Stimulated activated CD4-positive, alpha-beta T cell treated with anti-CD3 and anti-CD28 coated beads, Interleukin-1b, Interleukin-23, amount 100 ng/mL, for 48 hours (primary cell): ENCODE data around the gene VCP.
"Not testable (repeated sequence)": the region's sequence is repeated elsewhere in the genome, so short reads cannot be mapped to it uniquely, and the experiment has no call there.

Source experiments
- DNase-seq: peaks from one replicate; pipeline ENCODE4 v3.0.0-alpha.2; 2020

Gene VCP

DNA sequence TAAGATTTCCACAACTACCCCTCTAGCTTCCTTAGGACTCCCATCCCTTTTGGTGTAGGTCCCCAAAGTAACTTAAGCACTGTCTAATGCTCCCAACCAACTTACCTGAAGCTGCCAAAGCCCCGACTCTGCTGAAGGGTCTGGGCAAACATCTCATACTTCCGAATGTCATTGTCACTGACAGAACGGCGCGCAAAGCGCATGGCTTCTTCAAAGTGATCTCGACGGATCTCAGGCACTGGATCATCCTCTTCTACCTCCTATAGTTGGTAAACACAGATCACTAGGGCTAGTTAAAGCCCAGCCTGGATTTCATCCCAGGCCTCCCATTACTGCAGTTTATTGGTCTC is 15.2 kb downstream of the VCP start:
- DNase-seq, result no peak

DNA sequence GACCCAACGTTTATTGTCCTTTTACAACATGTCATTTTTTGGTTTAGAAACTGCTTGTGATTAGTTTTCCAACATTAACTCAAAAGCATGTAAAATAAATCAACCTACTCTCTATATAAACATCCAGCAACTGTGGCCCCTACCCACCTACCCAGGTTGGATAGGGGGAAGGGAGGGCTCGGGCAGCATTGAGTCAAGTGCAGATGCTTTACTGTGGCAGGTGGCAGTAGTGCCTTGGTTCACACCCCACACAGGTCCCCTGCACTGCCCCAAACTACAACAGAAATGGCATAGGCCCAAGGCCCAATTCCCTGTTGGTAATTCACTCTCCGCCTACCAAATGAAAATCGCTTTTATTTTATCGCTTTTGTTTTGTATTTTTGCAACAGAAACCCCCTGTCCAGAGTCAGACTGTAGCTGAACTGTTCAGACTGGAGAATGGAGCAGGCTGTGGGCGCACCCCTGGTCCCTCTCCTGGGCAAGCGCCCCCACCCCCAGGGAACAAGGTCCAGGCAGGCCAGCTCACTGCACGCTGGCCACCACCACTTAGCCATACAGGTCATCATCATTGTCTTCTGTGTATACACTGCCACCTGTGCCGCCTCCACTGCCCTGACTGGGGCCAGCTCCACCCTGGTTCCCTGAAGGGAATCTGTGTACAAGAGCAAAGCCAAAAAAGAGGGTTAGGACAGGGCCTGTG is 15.7 kb downstream of the VCP start:
- DNase-seq, result no peak

DNA sequence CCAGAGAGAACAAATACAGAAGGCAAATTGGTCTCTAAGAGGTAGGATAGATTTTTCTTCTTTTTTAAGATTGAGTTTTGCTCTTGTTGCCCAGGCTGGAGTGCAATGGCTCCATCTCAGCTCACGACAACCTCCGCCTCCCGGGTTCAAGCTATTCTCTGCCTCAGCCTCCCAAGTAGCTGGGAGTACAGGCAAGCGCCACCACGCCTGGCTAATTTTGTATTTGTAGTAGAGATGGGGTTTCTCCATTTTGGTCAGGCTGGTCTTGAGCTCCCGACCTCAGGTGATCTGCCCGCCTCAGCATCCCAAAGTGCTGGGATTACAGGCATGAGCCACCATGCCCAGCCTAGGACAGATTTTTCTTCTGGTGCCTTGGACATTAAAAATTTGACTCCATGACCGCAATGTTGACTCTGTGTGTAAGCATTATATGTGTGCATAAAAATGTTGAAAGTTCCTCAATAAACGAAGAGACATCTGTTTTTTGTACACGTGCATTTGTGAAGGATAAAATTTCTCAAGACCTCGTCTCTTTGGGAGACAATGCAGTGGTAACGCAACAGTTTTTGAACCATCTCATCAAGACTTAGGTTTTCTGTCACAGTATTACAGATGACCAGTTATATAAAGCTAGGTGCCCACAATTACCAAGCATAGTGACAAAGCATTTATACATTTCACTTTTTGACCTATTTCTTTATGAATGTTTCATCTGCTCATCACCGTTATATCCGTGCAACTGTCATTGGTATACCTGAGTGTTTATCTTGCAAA is 17.4 kb downstream of the VCP start:
- no peak for DNase-seq

DNA sequence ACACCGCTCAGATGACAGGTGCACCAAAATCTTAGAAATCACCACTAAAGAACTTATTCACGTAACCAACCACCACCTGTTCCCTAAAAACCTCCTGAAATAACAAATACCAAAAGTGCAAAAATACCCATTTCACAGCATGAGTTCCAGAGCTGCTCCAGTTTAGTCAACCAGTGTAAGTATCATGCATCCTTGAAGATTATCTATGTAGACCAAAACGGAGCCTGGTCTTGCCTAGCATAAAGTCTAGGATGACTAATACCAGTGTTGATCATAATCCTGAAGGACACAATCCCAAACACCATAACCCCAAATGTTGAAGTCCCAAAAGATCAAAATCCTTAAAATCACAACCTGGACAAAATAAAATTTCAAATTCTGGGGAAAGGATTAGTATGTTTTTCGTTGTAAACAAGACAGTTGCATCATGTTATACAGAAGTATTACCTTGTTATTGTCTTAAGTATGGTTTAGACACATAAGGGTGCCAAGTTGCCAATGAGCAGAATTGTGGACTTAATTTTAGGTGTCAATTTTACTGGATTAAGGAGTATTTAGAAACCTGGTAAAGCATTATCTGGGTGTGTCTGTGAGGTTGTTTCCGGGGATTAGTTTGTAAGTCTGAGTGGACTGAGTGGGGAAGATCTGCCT is 18.1 kb downstream of the VCP start:
- no peak for DNase-seq

DNA sequence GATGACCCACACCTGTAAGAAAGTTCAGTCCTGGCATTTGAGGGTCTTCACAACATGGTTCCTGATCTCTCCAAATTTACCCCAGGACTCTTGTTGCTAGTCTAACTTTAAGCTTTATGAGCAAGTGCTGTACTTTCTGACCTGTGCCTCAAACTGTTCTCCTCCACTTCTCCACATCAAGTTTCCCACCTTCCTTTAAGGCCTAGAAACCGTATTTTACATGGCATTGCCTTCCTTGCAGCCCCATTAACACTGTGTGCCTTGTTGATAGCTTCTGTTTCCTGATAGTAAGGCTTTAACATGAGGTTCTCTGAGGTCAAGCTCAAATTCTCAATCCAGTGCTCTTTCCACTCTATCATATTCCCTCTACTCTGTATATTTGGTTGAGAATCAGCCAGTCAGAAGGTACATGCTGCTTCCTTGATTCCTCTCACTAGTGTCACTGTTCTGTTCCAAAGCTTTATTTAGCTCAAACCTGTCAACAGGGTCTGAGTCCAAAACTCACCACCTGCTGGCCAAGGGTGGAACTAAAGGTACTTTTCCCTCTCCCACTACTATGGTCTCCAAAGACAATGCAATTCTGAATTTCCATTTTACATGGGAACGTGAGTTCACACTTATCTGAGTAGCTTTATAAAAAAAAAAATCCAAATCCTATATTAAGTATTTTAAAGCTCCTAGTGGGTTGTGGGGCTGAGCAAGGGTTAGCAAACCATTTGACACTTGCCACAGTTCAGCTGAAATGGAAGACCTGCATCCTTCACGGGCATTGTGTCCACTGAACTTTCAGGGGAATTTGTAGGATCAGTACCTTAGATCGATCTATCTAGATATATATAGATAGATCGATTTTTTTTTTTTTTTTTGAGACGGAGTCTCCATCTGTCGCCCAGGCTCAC is 21.1 kb downstream of the VCP start:
- DNase-seq, result peak; percentile 34

DNA sequence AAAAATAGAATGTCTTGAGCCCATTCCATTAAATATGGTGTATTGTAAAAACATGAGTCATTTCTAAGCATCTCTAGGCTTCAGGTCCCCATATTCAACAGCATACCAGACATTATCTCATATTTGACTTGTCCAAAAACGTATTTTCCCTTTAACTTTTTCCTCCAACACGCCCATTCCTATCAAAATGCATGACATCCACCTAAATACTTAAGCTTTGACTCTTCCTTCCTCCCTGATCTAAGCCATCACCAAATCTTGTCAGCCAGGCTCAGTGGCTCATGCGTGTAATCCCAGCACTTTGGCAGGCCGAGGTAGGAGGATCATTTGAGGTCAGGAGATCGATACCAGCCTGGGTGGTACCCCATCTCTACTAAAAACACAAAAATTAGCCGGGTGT is 23.9 kb downstream of the VCP start:
- DNase-seq, result no peak

DNA sequence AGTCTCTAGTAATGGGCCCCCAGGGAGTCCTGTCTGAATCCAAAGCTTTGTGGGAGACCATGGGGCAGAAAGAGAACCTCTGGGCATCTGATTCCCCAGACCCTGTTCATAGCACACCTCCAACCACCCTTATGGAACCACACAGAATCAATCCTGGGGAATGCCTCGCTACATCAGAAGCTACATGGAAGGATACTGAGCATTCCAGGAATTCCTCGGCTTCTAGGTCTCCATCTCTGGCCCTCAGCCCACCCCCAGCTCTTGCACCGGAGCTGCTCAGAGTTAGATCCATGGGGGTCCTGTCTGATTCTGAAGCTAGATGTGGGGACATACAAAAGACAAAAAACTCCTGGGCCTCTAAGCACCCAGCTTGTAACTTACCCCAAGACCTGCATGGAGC is 28.4 kb downstream of the VCP start:
- DNase-seq, result no peak

DNA sequence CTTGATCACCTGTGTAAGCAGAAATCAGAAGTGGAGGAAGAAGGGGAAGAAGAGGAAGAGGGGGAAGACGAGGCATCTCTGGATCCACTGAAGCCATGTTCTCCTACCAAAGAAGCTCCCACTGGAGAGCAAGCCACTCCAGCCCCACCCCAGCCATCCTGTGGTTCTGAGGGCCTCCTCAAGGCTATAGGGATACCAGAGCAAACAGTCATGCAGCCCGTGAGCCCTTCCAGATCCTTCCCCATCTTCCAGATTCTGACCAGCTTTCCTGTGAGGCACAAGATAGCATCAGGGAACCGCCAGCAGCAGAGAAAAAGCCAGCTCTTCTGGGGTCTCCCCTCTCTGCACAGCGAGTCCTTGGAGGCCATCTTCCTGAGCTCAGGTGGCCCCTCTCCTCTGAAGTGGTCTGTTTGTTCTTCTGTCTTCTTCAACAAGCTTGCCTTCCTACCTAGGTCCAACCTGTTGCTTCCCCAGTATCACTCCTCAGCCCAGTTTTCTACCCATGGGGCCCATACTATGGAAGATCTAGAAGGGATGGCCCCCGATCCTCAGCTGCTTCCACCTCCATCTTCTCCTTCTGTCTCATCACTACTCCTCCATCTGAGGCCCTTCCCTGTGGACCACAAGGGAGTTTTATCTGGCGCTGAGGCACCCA is 29.4 kb downstream of the VCP start:
- DNase-seq, result no peak

DNA sequence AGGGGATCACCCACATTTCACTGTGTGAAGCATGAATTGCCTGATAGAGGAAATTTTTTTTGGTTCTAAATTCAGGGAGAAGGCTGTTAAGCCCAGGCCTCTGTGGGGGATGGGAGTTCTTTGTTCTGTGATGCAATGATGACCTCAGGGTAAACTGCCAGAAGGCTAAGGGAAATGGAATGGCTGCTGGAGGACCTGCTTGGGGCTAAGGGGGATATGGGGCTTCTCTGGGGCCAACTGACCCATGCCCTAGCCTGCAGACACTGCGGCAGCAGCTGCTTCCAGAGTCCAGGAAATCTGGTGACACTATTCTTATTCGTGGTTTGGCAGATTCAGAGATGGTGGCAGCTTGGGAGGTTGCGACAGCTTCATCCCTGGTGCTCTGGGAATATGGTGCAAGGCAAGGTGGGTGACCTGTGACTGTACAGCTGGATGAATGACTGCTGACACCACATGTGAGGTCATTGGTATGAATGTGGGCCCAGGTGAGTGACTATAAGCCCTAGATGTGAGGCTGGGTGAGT is 30.3 kb downstream of the VCP start:
- no peak for DNase-seq

DNA sequence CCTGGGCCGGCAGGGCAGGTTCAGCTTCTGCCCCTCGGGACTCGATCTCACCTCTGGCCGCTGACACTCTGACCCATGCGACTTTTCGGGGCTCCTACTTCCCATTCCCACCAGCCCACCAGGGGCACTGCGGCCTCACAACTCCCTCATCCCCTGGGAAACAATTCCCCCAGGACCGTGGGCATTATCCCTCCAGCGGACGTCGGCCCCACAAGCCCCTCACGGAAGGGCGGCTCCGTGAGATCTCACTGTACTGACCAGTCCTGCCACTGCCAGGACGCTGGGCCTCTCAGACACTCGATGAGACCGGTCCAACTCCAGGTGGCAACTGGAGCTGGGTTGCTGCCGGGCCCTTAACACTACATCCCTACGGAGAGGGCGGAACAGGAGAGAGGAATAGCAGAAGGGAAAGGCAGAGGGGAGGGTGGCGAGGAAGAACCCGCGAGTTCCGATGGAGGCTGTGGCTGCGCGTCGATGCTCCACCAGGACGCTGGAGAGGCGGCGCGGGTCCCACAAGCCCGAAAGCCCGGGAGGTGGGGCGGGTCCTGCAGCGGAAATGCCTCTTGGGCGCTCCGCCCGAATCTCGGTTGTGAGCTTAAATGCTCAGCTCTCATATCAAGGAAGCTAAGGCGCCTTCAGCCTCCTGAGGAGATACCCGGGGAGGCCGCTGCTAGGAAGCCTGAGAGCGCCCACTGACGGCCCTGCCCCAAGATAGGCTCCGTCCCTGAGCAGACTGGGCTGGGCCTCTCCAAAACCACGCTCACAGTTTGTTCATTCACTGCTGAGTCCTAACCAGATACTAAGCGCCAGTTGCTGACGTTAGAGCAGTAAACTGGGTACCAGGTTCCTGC is 36.3 kb downstream of the VCP start:
- DNase-seq, result peak; percentile 51

DNA sequence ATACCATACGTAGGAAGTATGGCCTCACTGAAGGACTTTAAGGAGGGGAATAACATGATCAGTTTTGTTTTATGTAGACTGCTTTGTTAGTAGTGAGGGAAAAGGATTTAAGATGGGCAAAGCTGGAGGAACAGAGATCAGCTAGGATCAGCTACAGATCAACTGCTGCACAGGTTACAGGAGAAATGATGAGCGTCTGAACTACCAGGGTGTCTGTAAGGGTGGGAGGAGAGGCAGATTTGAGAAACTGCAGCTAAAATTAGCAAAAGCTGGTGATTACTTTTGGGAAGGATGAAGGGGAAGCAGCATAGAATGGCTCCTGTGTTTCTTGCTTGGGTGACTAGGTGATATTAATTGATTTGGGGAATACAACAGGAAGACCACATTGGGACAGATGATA is 39.3 kb downstream of the VCP start:
- no peak for DNase-seq

DNA sequence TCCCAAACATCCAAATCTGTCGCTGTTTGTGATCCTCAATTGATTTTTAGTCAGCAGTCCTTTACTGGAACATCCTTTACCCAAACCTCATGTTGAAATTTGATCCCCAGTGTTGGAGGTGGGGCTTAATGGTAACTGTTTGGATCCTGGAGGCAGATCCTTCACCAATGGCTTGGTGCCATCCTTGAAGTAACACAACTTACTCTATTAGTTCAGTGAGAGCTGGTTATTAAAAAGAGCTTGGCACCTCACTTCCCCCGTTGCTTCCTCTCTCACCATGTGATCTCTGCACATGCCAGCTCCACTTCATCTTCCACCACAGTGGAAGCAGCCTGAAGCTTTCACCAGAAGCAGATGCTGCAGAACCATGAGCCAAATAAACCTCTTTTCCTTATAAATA is 42.6 kb downstream of the VCP start:
- no peak for DNase-seq

DNA sequence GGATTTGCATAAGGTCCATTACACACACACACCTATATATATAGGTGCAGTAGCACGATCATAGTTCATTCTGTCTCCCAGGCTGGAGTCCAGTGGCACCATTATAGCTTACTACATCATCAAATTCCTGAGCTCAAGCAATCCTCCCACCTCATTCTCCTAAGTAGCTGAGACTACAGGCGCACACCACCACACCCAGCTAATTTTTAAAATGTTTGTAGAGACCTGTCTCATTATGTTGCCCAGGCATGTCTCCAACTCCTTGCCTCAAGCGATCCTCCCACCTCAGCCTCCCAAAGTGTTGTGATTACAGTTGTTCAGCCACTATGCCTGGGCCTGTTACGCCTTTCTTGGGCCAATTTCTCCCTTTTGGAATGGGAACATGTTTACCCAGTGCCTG is 43.2 kb downstream of the VCP start:
- DNase-seq, result no peak

DNA sequence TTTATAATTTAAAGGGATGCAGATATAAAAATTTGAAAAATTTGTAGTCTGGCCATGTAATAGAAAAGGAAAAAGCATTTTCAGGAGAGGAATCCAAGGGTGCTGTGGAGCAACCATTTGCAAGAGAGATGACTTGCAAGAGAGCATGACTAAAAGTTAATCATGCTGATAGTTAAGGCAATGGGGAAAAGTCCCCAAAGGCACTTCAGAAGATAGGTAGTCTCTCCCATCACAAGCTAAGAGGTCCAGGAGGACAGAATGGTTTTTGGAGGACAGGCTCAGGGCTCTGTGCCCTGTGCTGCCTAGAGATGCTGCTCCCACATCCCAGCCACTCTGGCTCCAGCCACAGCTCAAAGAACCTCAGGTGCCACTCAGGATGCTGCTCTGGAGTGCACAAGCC is 44.1 kb downstream of the VCP start:
- DNase-seq, result no peak

DNA sequence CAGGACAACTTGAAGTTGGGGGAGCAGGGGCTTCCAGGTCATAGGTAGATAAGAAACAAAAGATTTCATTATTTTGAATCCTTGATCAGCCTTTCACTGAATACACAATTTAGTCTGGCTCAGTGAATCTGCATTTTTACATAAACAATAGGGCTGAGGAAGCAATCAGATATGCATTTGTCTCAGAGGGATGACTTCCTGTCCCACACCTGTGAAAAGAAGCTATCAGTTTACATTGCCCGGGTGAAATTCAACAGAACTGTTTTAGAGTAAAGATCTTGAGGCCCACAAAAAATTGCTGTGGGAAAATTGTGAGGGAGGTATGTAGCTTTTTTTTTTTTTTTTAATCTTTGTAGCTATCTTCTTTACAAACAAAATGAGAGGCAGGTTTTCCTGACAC is 44.6 kb downstream of the VCP start:
- DNase-seq, result no peak

DNA sequence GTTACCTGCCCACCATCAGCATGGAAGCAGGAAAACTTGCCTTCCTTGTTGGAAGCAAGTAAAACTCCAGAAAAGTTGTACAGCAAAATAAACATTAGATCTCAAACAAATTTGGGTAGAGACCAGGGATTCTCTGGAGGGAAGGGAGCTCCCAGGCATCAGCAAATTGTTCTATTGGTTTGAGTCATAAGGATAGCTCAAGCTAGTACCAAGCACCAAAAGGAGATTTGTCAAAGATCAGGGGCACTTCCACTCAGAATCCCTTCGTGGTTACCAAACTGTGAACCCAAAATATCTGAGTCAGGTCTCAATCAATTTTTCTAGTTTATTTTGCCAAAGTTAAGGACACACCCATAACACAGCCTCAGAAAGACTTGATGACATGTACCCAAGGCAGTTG is 45.1 kb downstream of the VCP start:
- DNase-seq, result no peak

DNA sequence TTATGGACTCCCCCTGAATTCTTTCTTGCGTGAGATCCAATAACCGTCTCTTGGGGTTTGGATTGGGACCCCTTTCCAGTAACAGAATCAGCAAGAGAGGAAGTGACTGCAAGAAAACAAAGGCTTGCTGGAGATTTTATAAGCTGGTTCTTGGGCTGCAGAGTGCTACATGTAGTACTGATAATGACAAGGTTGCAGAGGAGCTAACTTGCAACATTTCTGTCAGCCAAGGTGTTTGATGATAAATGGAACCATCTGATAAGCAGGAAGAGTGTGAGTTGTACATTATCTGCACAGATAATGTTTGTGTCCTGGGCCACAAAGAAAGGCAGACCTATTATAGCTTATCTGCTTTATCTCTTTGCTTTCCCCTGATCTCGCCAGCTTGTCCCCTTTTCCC is 45.8 kb downstream of the VCP start:
- no peak for DNase-seq

DNA sequence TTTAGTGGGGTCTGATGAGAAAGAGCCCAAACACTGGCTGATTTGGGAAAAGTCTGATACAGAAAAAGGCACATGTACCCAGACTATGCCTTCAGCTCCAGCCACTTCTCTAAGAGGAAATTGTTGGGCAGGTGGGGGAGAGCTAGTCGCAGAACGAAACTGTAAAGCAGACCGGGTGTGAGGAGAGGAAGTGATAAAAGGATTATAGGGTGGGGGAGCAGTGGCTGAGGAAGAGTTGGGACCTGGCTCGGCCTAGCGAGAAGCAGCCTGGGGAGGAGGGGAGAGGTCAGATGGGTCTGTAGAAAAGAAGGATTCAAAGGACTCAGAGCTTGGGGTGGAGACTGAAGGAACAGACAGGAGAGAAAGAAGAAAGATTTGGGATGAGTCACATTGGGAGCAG is 49.0 kb downstream of the VCP start:
- DNase-seq, result not testable (repeated sequence)

DNA sequence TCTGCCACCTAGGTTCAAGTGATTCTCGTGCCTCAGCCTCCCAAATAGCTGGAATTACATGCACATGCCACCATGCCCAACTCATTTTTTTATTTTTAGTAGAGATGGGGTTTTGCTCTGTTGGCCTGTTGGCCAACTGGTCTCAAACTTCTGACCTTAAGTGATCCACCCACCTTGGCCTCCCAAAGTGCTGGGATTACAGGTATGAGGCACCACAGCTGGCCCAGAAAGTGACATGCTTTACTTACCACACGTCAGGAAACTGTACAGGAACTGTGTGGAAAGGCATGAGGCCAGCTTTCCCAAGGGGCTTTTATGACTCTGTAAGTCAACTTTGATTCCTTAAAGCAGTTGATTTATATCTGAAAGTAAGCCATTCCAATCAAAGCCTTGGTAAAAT is 57.9 kb downstream of the VCP start:
- no peak for DNase-seq

DNA sequence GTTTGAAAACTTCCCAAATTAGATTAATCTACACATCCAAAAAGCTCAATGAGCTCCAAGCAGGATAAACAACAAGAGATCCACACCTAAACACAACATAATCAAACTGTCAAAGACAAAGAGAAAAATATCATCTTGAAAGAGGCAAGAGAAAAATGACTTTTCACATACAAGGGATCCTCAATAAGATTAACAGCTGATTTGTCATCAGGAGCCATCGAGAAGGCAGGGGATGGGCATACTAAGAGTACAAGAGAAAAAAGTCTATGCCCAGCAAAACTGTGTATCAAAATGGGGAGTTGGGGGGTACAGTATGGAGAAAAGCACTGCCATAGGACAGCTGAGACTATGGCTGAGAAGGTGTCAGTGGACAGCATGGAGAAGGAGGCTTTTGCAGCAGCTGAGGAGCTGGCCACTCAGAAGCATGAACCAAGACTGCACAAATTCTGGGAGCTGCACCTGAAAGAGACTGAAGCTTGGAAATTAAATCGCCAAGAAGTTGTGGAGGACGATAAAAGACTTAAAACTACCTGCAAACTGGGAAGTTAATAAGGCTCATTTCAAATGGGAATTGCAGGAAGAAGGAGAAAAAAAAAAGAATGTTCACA is 62.0 kb downstream of the VCP start:
- DNase-seq, result no peak
